ENCODE data around the gene ETV2.

ETV2 gene

DNA sequence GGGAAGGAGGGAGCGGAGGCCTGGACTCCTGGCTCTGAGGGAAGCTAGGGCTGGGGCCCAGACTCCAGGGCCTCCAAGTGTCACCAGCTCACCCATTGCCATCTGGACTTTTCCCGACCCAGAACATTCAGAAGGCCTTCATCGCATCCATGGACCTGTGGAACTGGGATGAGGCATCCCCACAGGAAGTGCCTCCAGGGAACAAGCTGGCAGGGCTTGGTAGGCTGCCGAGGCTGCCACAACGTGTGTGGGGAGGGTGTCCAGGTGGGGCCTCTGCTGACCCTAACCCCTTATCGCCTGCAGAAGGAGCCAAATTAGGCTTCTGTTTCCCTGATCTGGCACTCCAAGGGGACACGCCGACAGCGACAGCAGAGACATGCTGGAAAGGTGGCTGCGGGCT is 767 bp downstream of the ETV2 start:
- TF ChIP-seq, protein P1, sequence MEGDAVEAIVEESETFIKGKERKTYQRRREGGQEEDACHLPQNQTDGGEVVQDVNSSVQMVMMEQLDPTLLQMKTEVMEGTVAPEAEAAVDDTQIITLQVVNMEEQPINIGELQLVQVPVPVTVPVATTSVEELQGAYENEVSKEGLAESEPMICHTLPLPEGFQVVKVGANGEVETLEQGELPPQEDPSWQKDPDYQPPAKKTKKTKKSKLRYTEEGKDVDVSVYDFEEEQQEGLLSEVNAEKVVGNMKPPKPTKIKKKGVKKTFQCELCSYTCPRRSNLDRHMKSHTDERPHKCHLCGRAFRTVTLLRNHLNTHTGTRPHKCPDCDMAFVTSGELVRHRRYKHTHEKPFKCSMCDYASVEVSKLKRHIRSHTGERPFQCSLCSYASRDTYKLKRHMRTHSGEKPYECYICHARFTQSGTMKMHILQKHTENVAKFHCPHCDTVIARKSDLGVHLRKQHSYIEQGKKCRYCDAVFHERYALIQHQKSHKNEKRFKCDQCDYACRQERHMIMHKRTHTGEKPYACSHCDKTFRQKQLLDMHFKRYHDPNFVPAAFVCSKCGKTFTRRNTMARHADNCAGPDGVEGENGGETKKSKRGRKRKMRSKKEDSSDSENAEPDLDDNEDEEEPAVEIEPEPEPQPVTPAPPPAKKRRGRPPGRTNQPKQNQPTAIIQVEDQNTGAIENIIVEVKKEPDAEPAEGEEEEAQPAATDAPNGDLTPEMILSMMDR (conservative IDR thresholded peaks at IDR 0.05; ENCODE audit: low read depth, low read length) = no peak
- H3K4me3 ChIP-seq (ENCODE audit: low read length) = no peak overlapping the region
- DNase-seq (ENCODE audit: low read depth) = no peak

DNA sequence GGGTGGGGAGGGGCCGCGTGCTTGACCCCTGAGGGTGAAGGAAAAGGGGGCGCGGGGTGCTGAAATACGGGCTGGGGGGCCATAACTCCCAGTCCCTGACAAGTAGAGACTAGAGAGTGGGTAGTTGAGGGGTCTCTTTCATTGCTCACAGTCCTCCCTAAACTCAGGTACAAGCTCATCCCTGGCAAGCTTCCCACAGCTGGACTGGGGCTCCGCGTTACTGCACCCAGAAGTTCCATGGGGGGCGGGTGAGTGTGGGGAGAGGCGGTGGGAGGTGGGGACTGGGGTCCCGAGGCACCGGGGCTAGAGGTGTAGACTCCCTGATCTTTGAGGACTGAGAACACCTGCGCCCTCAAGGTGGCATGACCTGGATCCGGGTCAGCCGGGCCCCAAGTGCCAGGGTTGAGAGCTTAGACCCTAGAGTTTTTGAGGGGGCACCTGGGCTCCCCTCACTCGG is 1.3 kb downstream of the ETV2 start:
- peak overlapping the region; percentile 55 for H3K4me3 ChIP-seq (ENCODE audit: low read length)
- TF ChIP-seq, protein P1 (conservative IDR thresholded peaks at IDR 0.05; ENCODE audit: low read depth, low read length) = no peak
- no peak for DNase-seq (ENCODE audit: low read depth)

DNA sequence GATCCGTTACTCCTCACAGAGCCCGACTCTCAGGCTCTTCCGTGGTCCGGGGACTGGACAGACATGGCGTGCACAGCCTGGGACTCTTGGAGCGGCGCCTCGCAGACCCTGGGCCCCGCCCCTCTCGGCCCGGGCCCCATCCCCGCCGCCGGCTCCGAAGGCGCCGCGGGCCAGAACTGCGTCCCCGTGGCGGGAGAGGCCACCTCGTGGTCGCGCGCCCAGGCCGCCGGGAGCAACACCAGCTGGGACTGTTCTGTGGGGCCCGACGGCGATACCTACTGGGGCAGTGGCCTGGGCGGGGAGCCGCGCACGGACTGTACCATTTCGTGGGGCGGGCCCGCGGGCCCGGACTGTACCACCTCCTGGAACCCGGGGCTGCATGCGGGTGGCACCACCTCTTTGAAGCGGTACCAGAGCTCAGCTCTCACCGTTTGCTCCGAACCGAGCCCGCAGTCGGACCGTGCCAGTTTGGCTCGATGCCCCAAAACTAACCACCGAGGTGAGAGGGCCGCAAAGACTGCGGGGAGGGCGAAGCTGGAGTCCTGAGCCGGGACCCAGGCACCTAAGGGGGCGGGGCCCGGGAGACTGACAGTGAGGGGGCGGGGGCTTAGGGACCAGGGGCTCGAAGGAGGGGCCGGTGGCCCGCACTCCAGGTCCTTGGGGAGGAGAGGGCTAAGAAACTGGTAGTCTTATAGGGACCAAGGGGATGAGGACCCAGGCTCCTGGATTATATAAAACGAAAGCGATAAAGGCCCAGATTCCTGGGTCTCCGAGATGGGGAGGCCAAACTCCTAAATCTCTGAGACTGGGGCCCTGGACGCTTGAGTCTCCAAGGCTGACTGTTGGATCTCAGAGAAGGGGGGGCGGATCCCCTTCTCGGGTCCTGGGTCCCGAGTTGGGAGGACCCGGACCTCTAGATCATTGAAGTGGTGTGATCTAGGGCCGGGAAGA is 2.0 kb downstream of the ETV2 start:
- DNase-seq (ENCODE audit: low read depth) = peak; percentile 43
- H3K4me3 ChIP-seq (ENCODE audit: low read length) = peak overlapping the region; percentile 55
- TF ChIP-seq, protein P1 (conservative IDR thresholded peaks at IDR 0.05; ENCODE audit: low read depth, low read length) = no peak

DNA sequence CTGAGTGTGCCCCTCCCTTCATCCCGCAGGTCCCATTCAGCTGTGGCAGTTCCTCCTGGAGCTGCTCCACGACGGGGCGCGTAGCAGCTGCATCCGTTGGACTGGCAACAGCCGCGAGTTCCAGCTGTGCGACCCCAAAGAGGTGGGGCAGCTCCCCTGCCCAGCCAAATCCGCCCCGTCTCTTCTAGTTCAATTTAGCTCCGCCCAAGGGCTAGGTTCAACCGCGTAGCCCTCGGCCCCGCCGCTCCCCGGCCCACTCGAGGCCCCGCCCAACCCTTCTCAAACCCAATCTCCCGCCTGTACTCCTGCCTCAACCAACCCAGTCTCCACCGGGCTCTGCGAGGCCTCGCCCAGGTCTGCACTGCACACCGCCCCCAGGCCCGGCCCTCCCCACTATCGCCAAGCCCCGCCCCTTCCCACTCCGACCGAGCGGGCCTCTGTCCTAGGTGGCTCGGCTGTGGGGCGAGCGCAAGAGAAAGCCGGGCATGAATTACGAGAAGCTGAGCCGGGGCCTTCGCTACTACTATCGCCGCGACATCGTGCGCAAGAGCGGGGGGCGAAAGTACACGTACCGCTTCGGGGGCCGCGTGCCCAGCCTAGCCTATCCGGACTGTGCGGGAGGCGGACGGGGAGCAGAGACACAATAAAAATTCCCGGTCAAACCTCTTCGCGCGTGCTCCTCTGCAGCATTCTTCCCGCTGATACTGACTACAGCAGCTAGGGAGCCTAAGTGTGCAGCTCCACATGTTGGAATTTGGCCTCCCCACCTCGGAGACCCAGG is 2.9 kb downstream of the ETV2 start:
- DNase-seq (ENCODE audit: low read depth) = peak; percentile 67
- TF ChIP-seq, protein P1 (conservative IDR thresholded peaks at IDR 0.05; ENCODE audit: low read depth, low read length) = no peak
- H3K4me3 ChIP-seq (ENCODE audit: low read length) = peak overlapping the region; percentile 55

DNA sequence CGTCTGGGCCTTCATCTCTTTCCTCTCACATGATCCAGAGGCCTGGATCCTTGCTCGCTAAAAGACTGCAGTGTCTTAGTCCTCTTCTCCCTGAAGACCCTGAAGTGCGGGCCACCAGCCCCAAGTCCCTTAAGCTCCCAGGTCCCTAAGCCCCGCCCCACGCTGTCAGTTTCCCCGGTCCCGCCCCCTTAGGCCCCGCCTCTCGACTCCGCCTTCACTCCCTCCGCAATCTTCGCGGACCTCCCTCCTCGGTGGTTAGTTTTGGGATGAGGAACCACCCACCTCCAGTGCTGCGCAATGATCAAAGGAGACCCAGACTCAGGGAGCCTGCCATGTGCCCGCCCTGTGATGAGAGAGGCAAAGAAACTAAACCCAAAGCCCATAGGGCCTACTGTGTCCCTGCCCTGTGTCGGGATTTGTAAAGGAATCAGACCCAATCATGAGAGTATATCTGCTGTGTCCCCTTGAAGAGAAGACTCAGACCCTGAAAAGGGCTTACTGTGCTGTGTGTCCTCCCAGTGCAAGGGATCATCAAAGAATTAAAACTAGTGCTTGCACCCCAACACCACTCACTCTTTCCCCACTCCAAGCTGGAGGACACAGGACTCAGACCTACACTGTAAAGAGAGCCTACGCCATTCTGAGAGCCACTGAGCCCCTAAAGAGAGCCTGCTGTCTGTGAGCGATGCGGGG is 3.6 kb downstream of the ETV2 start:
- TF ChIP-seq, protein P1 (conservative IDR thresholded peaks at IDR 0.05; ENCODE audit: low read depth, low read length) = no peak
- no peak for DNase-seq (ENCODE audit: low read depth)
- H3K4me3 ChIP-seq (ENCODE audit: low read length) = peak overlapping the region; percentile 55

DNA sequence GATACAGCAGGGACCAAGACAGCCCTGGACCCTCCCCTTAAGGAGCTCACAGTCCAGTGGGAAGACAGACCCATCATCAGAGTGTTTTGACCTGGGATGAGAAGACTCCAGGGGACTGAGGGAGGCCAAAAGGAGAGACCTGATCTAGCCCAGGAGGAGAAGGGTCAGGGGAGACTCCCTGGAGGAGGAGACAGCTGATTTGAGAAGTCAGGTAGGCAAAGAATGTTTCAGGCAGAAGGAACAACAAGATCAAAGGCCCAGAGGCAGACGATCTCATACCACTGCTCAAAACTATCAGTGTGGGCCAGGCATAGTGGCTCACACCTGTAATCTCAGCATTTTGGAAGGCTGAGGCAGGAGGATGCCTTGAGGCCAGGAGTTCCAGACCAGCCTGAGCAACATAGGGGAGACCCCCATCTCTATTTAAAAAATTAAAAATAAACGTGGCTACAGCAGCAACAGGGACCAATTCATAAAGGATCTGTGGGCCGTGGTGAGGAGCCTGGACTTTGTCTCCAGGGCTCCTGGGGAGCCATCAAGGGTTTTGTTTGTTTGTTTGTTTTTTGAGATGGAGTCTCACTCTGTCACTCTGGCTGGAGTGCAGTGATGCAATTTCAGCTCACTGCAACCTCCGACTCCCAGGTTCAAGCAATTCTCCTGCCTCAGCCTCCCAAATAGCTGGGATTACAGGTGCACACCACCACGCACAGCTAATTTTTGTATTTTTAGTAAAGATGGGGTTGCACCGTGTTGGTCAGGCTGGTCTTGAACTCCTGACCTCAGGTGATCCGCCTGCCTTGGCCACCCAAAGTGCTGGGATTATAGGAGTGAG is 4.4 kb downstream of the ETV2 start:
- no peak for DNase-seq (ENCODE audit: low read depth)
- TF ChIP-seq, protein P1 (conservative IDR thresholded peaks at IDR 0.05; ENCODE audit: low read depth, low read length) = no peak
- H3K4me3 ChIP-seq (ENCODE audit: low read length) = no peak overlapping the region

Data from retinal pigment epithelial cell (primary cell).